ENCODE results near the gene KCNH8. TPM values are rescaled to one million over a fixed set of nuclear protein-coding genes. Genes with fewer than 3 reads are reported as not detected.

Gene KCNH8
- total RNA-seq, 1 donor from 2014 or later: 1.5 TPM

- DNase-seq (no peak), ATAC-seq (ENCODE audit: low read depth) (no peak)
- Mint-ChIP-seq H3K36me3 (ENCODE audit: low read depth) (peaks cover 8% of the 10 kb centered on the region), H3K9me3 (no peaks in the 10 kb centered on the region), H3K27ac (no peak overlapping the region), H3K4me1 (peaks cover 10% of the 10 kb centered on the region), H3K27me3 (no peaks in the 10 kb centered on the region), H3K4me3 (no peak overlapping the region)
- no peak for TF ChIP-seq CTCF (IDR thresholded peaks at IDR 0.05)
- intact Hi-C loops (cut with micrococcal nuclease): no loop called here
- ChIA-PET POLR2A (no interaction called here), CTCF (no interaction called here)
These were observed 337.0 kb downstream of the KCNH8 start for GRCh38 chr3:19485267-19485666.

- ATAC-seq (ENCODE audit: low read depth): no peak
- Mint-ChIP-seq H3K36me3 (ENCODE audit: low read depth) (peaks cover 15% of the 10 kb centered on the region), H3K9me3 (no peaks in the 10 kb centered on the region), H3K27me3 (no peaks in the 10 kb centered on the region), H3K4me1 (peaks cover 12% of the 10 kb centered on the region), H3K27ac (no peak overlapping the region), H3K4me3 (no peak overlapping the region)
- intact Hi-C loops (cut with micrococcal nuclease): no loop called here
- no peak for TF ChIP-seq CTCF (IDR thresholded peaks at IDR 0.05)
- CTCF ChIA-PET: no interaction called here
- POLR2A ChIA-PET: no interaction called here
- DNase-seq: no peak
These were observed 339.1 kb downstream of the KCNH8 start for GRCh38 chr3:19487386-19487785.

- POLR2A ChIA-PET: no interaction called here
- intact Hi-C loops (cut with micrococcal nuclease): no loop called here
- Mint-ChIP-seq H3K4me3 (no peak overlapping the region), H3K9me3 (no peaks in the 10 kb centered on the region), H3K36me3 (ENCODE audit: low read depth) (peaks cover 23% of the 10 kb centered on the region), H3K27ac (peak overlapping the region; percentile 15), H3K27me3 (no peaks in the 10 kb centered on the region), H3K4me1 (peaks cover 12% of the 10 kb centered on the region)
- DNase-seq: no peak
- CTCF ChIA-PET: no interaction called here
- TF ChIP-seq CTCF (IDR thresholded peaks at IDR 0.05): no peak
- no peak for ATAC-seq (ENCODE audit: low read depth)
These were observed 340.6 kb downstream of the KCNH8 start for GRCh38 chr3:19488939-19489338.

GRCh38 chr3:19489936-19490335 lies 341.6 kb downstream of the KCNH8 start:
- no peak overlapping the region for H3K4me3 Mint-ChIP-seq
- ATAC-seq (ENCODE audit: low read depth) (no peak), DNase-seq (no peak)
- ChIA-PET CTCF (no interaction called here), POLR2A (no interaction called here)
- intact Hi-C loops (cut with micrococcal nuclease): no loop called here
- TF ChIP-seq CTCF (IDR thresholded peaks at IDR 0.05): no peak
- peaks cover 9% of the 10 kb centered on the region for H3K9me3 Mint-ChIP-seq
- peaks cover 33% of the 10 kb centered on the region for H3K36me3 Mint-ChIP-seq (ENCODE audit: low read depth)
- no peaks in the 10 kb centered on the region for H3K27me3 Mint-ChIP-seq
- H3K27ac Mint-ChIP-seq: no peak overlapping the region
- H3K4me1 Mint-ChIP-seq: peaks cover 12% of the 10 kb centered on the region

GRCh38 chr3:19506171-19506570 lies 357.9 kb downstream of the KCNH8 start:
- no peak overlapping the region for H3K4me3 Mint-ChIP-seq
- no peak for TF ChIP-seq CTCF (IDR thresholded peaks at IDR 0.05)
- DNase-seq: no peak
- H3K27ac Mint-ChIP-seq: no peak overlapping the region
- no peaks in the 10 kb centered on the region for H3K9me3 Mint-ChIP-seq
- ChIA-PET CTCF (no interaction called here), POLR2A (no interaction called here)
- intact Hi-C loops (cut with micrococcal nuclease): no loop called here
- H3K4me1 Mint-ChIP-seq: peaks cover 37% of the 10 kb centered on the region
- H3K36me3 Mint-ChIP-seq (ENCODE audit: low read depth): no peaks in the 10 kb centered on the region
- no peak for ATAC-seq (ENCODE audit: low read depth)
- no peaks in the 10 kb centered on the region for H3K27me3 Mint-ChIP-seq

All from activated B cell treated with CpG ODN at 0.5 μM for 24 hours (primary cell).